Bronchial epithelial cell (primary cell): Measurements from ENCODE around the gene MARS1. TPM values are rescaled to one million over a fixed set of nuclear protein-coding genes. Genes with fewer than 3 reads are reported as not detected.

Experiments used
- DNase-seq: peaks from one replicate; pipeline ENCODE4 v3.0.0-alpha.2; 2010; ENCODE audit warnings: low read depth
- FAIRE-seq: peaks from 2 replicates; lab custom pipeline; 2011; peaks lifted over from hg19 to GRCh38; lab: Jason Lieb, UNC
- H3K27me3 ChIP-seq: 2 replicates; pipeline ENCODE4 v1.5.1; 2011; ENCODE audit warnings: low read length; ENCODE audit not compliant: control insufficient read depth, insufficient read depth
- H3K36me3 ChIP-seq: 2 replicates; pipeline ENCODE4 v1.5.1; 2011; ENCODE audit warnings: low read length; ENCODE audit not compliant: control insufficient read depth, insufficient read depth
- H3K4me3 ChIP-seq: 2 replicates; pipeline ENCODE4 v1.5.1; 2011; ENCODE audit warnings: mild to moderate bottlenecking, low read depth, low read length, control low read depth
- total RNA-seq: library from RNA; depleted of rRNA; stranded (reverse); fragments of >200 nt; gene quantifications from 2 replicates; pipeline ENCODE4 v1.2.1, GENCODE V29; 2014
- TF ChIP-seq, protein P1 (sequence below): IDR thresholded peaks from 2 replicates; pipeline ENCODE4 v1.5.1; 2011; ENCODE audit warnings: mild to moderate bottlenecking, moderate library complexity, low read length, control low read depth, inconsistent platforms; ENCODE audit not compliant: insufficient read depth, severe bottlenecking

The MARS1 gene
- total RNA-seq, 1 donor from 2014 or later, result 374 TPM

DNA sequence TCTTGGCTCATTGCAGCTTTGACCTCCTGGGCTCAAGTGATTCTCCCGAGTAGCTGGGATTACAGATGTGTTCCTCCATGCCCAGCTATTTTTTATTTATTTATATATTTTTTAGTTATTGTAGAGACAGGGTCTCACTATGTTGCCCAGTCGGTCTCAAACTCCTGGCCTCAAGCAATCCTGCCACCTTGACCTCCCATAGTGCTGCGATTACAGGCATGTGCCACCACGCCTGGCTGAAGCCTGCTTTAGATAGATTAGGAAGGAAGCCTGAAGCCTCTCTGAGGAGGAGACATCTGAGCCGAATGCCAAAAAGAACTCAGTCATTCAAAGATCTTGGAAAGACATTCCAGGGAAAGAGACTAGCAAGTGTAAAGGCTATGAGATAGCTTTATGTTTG lies 43.1 kb upstream of the MARS1 start:
- no peak for DNase-seq
- no peak for FAIRE-seq
- TF ChIP-seq, protein P1, sequence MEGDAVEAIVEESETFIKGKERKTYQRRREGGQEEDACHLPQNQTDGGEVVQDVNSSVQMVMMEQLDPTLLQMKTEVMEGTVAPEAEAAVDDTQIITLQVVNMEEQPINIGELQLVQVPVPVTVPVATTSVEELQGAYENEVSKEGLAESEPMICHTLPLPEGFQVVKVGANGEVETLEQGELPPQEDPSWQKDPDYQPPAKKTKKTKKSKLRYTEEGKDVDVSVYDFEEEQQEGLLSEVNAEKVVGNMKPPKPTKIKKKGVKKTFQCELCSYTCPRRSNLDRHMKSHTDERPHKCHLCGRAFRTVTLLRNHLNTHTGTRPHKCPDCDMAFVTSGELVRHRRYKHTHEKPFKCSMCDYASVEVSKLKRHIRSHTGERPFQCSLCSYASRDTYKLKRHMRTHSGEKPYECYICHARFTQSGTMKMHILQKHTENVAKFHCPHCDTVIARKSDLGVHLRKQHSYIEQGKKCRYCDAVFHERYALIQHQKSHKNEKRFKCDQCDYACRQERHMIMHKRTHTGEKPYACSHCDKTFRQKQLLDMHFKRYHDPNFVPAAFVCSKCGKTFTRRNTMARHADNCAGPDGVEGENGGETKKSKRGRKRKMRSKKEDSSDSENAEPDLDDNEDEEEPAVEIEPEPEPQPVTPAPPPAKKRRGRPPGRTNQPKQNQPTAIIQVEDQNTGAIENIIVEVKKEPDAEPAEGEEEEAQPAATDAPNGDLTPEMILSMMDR, result no peak
- Histone ChIP-seq H3K27me3 (no peaks in the 10 kb centered on the region), H3K4me3 (no peak overlapping the region), H3K36me3 (no peaks in the 10 kb centered on the region)

DNA sequence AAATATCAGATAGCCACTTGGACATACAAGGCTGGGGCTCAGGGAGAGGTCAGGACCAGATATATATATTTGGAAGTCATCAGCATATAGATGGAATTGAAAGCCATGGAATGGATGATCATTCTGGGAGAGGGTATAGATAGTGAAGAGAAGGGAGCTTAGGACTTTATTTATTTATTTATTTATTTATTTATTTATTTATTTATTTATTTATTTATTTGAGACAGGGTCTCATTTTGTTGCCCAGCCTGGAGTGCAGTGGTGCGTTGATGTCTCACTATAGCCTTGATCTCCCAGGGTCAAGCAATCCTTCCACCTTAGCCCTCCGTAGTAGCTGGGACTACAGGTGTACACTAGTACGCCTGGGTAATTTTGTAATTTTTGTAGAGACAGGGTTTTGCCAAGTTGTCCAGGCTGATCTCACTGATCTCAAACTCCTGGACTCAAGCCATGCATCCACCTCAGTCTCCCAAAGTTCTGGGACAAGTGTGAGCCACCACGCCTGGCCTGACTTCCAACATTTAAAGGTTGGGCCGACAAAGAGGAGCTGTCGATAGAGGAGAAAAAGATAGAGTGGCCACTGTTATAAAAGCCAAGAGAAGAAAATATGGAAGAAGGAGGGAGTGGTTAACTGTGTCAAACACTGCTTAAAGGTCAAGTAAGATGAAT lies 41.4 kb upstream of the MARS1 start:
- FAIRE-seq (no peak), DNase-seq (no peak)
- Histone ChIP-seq H3K27me3 (no peaks in the 10 kb centered on the region), H3K36me3 (no peaks in the 10 kb centered on the region), H3K4me3 (no peak overlapping the region)
- TF ChIP-seq, protein P1, result no peak

DNA sequence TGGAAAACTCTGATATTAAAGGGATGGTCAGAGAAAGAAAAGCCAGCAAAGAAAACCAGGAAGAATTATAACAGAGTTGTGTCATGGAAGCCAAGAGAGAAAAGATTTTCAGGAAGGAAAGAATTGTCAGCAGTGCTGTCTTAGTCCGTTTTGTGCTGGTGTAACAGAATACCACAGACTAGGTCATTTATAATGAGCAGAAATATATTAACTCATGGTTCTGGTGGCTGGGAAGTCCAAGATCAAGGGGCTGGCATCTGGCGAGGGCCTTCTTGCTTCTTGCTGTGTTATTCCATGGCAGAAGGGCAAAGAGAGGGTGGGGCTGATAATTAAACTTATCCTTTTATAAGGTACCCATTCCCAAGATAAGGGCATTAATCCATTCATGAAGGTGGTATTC lies 39.2 kb upstream of the MARS1 start:
- FAIRE-seq (no peak), DNase-seq (no peak)
- TF ChIP-seq, protein P1, result no peak

DNA sequence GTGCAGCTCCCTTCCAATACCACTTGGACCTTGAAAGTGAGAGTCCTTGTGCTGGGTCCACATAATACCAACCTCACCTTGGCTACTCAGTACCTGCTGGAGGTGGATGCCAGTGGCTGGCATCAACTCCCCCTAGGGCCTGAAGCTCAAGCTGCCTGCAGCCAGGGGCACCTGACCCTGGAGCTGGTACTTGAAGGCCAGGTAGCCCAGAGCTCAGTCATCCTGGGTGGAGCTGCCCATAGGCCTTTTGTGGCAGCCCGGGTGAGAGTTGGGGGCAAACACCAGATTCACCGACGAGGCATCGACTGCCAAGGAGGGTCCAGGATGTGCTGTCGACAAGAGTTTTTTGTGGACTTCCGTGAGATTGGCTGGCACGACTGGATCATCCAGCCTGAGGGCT lies 38.5 kb upstream of the MARS1 start:
- H3K4me3 ChIP-seq, result no peak overlapping the region
- DNase-seq (no peak), FAIRE-seq (no peak)
- no peaks in the 10 kb centered on the region for H3K36me3 ChIP-seq
- TF ChIP-seq, protein P1, result no peak
- no peaks in the 10 kb centered on the region for H3K27me3 ChIP-seq

More for the DNA sequence above, 39.2 kb upstream of the MARS1 start:
- H3K27me3 ChIP-seq, result no peaks in the 10 kb centered on the region
- no peaks in the 10 kb centered on the region for H3K36me3 ChIP-seq
- no peak overlapping the region for H3K4me3 ChIP-seq

DNA sequence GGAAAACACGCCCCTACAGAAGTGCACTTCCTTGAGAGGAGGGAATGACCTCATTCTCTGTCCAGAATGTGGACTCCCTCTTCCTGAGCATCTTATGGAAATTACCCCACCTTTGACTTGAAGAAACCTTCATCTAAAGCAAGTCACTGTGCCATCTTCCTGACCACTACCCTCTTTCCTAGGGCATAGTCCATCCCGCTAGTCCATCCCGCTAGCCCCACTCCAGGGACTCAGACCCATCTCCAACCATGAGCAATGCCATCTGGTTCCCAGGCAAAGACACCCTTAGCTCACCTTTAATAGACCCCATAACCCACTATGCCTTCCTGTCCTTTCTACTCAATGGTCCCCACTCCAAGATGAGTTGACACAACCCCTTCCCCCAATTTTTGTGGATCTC lies 37.8 kb upstream of the MARS1 start:
- Histone ChIP-seq H3K36me3 (no peaks in the 10 kb centered on the region), H3K4me3 (no peak overlapping the region), H3K27me3 (no peaks in the 10 kb centered on the region)
- DNase-seq (no peak), FAIRE-seq (no peak)
- TF ChIP-seq, protein P1, result no peak
